Posterior vena cava (tissue), 2 donors: Measurements from ENCODE around the gene SPG11. TPM values are rescaled to one million over a fixed set of nuclear protein-coding genes. Genes with fewer than 3 reads are reported as not detected.
A peak's percentile ranks its signal among the peaks of the same experiment; 100 is the strongest.
"Not testable (repeated sequence)": the region's sequence is repeated elsewhere in the genome, so short reads cannot be mapped to it uniquely, and the experiment has no call there.

Experiments
- DNase-seq: peaks from one replicate; pipeline ENCODE4 v3.0.0-alpha.2; 2020; ENCODE audit warnings: low spot score
- intact Hi-C, 2 donors: fragments of 100-400 bp; cut with DNase I; formaldehyde crosslinking; loops; one replicate each; pipeline versions ENCODE4 v1.14.1 to v1.14.2; 2022 to 2023
- total RNA-seq, 2 donors: library from RNA; stranded (reverse); fragmentation: NEBNext Ultra II Directional; extraction: Animal tissue kit (Norgen Biotek cat#: 25700); gene quantifications; one replicate each; pipeline ENCODE4 v1.2.1, GENCODE V29; 2021
- donor health status: DM: yes; HTN: yes; CAD: no.
- donor health status: DM: yes; HTN: yes; CAD: no.

Gene SPG11
- total RNA-seq, 2 donors from 2014 or later: 51.4 to 65.4 TPM

- no peak for DNase-seq
- intact Hi-C loops: no loop called here
Observed at GRCh38 chr15:44537735-44538240, 125.7 kb downstream of the SPG11 start.

- intact Hi-C loops: no loop called here
- DNase-seq: peak; percentile 98
Observed at GRCh38 chr15:44536962-44537734, 126.3 kb downstream of the SPG11 start, which contains the start of gene EIF3J. EIF3J (plus strand) TSS chr15:44537147; CDS start chr15:44537195, 48 bp downstream.

DNA sequence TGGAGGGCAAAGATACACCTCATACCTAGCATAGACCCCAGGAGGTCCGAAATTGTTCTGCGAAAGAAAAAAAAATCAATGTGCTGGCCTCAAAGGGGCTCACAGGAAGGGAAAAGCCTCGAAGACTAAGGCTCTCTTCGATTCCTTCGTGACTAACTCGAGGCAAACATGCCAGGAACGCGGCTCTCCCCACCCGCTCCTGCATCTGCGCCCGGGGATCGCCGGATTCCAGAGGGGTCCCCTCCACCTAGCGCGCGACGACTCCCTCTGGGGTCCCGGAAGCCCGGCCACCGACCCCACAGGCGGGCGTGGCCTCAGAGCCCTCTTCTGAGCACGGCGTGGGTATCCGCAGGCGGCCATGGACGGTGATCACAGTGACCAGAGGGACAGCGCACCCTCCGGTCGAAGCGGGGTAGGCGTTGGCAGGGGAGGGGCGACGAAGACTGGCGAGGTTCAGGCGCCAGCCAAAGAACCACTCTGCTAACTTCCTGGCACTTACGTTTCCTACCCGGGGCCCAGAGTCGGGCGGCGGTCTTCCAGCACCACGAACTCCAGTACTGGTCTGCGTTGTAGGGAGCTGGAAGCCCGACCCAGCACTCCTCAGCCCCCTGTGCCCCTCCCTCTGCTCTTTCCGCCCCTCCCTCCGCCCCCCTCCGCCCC lies 127.0 kb downstream of the SPG11 start:
- peak; percentile 95 for DNase-seq
- intact Hi-C loops: no loop called here

- intact Hi-C loops: no loop called here
- DNase-seq: no peak
Observed at GRCh38 chr15:44535523-44536301, 127.8 kb downstream of the SPG11 start.

- DNase-seq: no peak
- intact Hi-C loops: no loop called here
Observed at GRCh38 chr15:44535092-44535491, 128.4 kb downstream of the SPG11 start.

DNA sequence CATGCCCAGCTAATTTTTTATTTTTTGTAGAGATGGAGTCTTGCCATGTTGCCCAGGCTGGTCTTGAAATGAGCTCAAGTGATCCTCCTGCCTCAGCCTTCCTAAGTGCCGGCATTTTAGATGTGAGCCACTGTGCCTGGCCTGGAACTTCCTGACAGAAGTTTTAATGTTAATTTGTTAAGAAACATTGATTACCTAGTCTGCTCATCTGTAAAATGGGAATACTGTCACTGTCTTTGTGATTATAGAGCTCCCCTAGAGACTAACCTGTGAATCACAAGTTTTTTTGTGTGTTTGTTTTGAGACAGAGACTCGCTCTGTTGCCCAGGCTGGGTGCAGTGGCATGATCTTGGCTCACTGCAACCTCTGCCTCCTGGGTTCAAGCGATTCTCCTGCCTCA lies 130.8 kb downstream of the SPG11 start:
- DNase-seq: no peak
- intact Hi-C loops: no loop called here

DNA sequence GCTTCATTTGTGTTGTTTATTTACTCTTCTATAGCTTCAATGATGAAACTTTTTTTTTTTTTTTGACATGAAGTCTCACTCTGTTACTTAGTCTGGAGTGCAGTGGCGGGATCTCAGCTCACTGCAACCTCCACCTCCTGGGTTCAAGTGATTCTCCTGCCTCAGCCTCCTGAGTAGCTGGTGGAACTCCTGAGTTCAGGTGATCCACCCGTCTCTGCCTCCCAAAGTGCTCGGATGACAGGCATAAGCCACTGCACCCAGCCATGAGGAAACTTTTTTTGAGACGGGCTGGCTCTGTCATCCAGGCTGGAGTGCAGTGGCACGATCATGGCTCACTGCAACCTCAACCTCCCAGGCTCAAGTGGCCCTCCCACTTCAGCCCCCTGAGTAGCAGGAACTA lies 131.2 kb downstream of the SPG11 start:
- intact Hi-C loops, DNase-seq: not testable (repeated sequence)

DNA sequence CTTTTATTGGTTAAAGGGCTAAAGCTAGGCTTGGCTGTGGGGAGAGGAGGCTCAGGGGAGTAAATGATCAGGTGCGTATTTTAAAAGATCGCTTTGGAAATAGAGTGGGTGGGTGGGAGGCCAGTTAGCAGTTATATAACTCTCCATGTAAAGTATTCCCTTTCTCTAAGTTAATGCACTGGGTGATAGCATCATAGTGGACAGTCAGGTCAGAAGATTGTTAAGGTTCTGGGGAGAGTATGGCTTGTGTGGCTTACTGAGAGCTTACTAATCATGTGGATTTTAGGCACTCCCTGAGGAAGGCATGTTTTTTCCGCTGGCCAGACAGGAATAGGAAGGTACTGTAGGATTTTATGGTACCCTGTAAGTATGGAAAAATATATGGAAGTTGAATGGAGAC lies 132.8 kb downstream of the SPG11 start:
- intact Hi-C loops: no loop called here
- no peak for DNase-seq

DNA sequence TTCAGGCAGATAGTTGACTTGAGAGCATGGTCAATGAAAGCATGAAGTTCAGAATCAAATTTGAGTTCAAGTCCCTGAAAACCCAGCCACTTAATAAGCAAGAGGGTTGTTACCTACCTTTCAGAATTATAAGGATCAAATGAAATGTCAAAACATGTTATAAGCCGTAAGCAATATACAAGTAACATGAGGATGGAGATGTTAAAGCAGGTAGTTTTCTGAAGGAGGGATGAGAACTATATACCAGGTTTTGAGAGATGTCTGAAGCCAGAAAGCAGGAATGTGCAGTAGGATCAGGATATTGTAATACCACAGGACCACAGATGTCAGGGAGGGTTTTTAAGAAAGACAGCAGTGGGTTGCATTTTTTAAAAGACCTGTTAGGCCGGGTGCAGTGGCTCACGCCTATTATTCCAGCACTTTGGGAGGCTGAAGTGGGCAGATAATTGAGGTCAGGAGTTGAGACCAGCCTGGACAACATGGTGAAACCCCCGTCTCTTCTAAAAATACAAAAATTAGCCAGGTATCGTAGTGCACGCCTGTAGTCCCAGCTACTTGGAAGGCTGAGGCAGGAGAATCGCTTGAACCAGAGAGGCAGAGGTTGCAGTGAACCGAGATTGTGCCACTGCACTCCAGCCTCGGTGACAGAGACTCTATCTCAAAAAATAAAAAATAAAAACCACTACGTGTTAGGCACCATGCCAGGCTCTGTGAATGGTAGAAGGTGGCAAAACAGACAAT lies 133.4 kb downstream of the SPG11 start:
- DNase-seq: no peak
- intact Hi-C loops: no loop called here

DNA sequence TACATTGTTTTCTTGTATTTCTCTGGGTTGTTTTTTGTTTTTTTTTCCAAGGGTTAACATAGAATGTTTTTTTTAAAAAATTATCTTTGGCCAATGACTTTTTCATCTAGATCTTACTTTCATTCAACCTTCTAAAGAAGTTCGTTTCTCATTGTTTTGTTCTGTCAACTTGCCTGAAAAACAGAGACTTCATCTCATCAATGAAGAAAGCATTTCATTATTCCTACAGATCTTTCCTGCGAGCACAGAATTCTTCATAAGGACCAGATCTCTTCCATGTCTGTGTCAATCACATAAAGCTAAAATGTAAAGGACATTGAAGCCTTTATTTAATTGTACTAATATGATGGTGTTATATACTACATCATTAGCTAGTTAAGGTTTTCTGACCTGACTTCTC lies 136.2 kb downstream of the SPG11 start:
- intact Hi-C loops: no loop called here
- no peak for DNase-seq

DNA sequence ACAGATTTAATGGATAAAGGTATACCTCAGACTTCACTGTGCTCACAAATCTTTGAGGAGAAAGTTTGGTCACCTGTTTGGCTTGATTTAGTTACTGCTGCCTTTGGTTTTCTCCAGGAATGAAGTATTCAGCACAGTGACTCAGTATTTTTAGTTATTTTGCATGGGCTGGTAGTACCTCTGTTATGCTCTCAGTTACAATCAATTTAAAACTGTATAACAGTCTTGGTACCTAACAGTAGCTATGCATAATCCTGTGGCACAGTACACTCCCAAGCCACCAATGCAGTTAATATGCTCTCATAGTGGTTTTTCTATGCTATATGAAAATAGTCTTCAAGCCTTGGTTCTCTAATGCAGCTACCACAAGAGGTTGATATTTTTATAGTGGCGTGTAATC lies 138.4 kb downstream of the SPG11 start:
- no peak for DNase-seq
- intact Hi-C loops: no loop called here

DNA sequence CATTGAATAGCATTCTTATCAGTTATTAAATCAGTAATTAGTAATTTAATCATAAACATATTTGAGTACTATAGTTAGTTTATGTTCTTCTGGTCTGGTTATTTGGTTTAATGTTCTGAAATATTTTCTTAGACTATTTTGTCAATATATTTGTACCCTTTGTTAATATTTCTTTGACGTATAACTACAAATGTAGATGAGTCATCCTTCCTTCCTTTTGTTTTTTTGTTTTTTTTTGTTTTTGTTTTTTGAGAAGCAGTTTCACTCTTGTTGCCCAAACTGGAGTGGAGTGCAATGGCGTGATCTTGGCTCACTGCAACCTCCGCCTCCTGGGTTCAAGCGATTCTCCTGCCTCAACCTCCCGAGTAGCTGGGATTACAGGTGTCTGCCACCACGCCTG lies 143.9 kb downstream of the SPG11 start:
- intact Hi-C loops: no loop called here
- no peak for DNase-seq

- intact Hi-C loops: no loop called here
Observed at GRCh38 chr15:44516436-44516835, 147.0 kb downstream of the SPG11 start.

More at GRCh38 chr15:44516436-44516835, 147.0 kb downstream of the SPG11 start:
- no peak for DNase-seq

Other genes starting within 250 kb of the SPG11 start
- gene CTDSPL2, start 236.0 kb downstream of the SPG11 start, total RNA-seq: 10 to 100 TPM; 32.1 to 33.9 TPM
- gene EIF3J, start 126.5 kb downstream of the SPG11 start, total RNA-seq: 10 to 100 TPM; 60.2 to 70.8 TPM
- gene PATL2, start 47.7 kb upstream of the SPG11 start, total RNA-seq: 1 to 10 TPM; 1.0 to 2.2 TPM
- gene B2M, start 47.9 kb upstream of the SPG11 start, total RNA-seq: 1,000 to 10,000 TPM; 1,809 to 2,111 TPM
- gene TRIM69, start 72.9 kb upstream of the SPG11 start, total RNA-seq: 10 to 100 TPM; 20.0 to 28.7 TPM